ENCODE measurements around the gene NR3C1.

DNA sequence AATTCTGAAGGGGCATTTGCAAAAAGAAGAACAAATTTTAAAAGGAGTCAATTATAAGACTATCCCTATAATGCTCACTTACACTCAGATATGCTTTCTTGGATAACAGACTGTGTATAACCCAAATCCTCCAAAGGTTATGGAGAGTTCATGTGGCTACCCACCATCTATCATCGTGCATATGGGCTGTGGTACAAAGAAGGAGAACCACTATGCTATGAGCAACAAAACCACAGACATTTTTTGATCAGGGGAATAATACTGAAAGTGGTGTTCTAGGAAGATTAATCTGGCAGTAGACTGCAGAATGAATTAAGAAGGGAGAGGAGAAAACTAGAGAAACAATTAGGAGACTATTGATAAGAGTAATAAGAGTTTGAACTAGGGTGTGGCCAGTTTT, 16.8 kb downstream of the NR3C1 start:
- TF ChIP-seq, protein P1, sequence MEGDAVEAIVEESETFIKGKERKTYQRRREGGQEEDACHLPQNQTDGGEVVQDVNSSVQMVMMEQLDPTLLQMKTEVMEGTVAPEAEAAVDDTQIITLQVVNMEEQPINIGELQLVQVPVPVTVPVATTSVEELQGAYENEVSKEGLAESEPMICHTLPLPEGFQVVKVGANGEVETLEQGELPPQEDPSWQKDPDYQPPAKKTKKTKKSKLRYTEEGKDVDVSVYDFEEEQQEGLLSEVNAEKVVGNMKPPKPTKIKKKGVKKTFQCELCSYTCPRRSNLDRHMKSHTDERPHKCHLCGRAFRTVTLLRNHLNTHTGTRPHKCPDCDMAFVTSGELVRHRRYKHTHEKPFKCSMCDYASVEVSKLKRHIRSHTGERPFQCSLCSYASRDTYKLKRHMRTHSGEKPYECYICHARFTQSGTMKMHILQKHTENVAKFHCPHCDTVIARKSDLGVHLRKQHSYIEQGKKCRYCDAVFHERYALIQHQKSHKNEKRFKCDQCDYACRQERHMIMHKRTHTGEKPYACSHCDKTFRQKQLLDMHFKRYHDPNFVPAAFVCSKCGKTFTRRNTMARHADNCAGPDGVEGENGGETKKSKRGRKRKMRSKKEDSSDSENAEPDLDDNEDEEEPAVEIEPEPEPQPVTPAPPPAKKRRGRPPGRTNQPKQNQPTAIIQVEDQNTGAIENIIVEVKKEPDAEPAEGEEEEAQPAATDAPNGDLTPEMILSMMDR (IDR thresholded peaks at IDR 0.05 in 4 of 5, conservative IDR thresholded peaks at IDR 0.05 in 1 of 5): no peak
- TF ChIP-seq POLR2A (IDR thresholded peaks at IDR 0.05): no peak

Measured in gastrocnemius medialis (tissue), 4 donors.